SK-N-SH (cell line): ENCODE results near the gene CSTPP1. TPM values are rescaled to one million over a fixed set of nuclear protein-coding genes. Genes with fewer than 3 reads are reported as not detected.
A peak's percentile ranks its signal among the peaks of the same experiment; 100 is the strongest.
"Not testable (repeated sequence)": the region's sequence is repeated elsewhere in the genome, so short reads cannot be mapped to it uniquely, and the experiment has no call there.

Experiments used
- CTCF ChIA-PET: fragments of 300-600, 350-600 bp; formaldehyde crosslinking; extraction: SDS; loops from one replicate; lab custom pipeline; 2021; lab: Yijun Ruan, JAX
- POLR2A ChIA-PET: fragments of 350-600 bp; sonication (Branson Sonifier 250); formaldehyde crosslinking; extraction: SDS; loops from one replicate; lab custom pipeline; 2020; ENCODE audit warnings: antibody characterized with exemption, inconsistent platforms; lab: Yijun Ruan, JAX
- DNase-seq: peaks from one replicate; pipeline ENCODE4 v3.0.0; 2012
- H2AFZ ChIP-seq: fragments of 200-600 bp; sonication (generic); 2 replicates; pipeline ENCODE4 v1.8.1; 2016; ENCODE audit warnings: antibody characterized with exemption, mild to moderate bottlenecking, low read depth
- H3F3A ChIP-seq: fragments of 200-600 bp; sonication (generic); replicated peaks from 2 replicates; pipeline ENCODE3; 2016; ENCODE audit warnings: antibody characterized with exemption, mild to moderate bottlenecking; ENCODE audit not compliant: insufficient read depth
- H3K27ac ChIP-seq, 2 experiments: fragments of 200-500 bp in 1 of 2; fragments of 200-600 bp in 1 of 2; sonication (Bioruptor generic) in 1 of 2; sonication (generic), shearing (Covaris generic) in 1 of 2; 2 replicates each; pipeline versions ENCODE4 v1.5.1 to v1.6.1; 2014 to 2016; ENCODE audit warnings: low read depth in 2 of 2, inconsistent platforms in 1 of 2, low read length in 1 of 2, mild to moderate bottlenecking in 1 of 2, mixed read lengths in 1 of 2
- H3K27me3 ChIP-seq: fragments of 200-600 bp; sonication (generic), shearing (Covaris generic); 2 replicates; pipeline ENCODE4 v1.6.1; 2016; ENCODE audit warnings: mixed run types; ENCODE audit not compliant: insufficient read depth
- H3K36me3 ChIP-seq, 2 experiments: fragments of 200-500 bp in 1 of 2; fragments of 200-600 bp in 1 of 2; sonication (Bioruptor generic) in 1 of 2; sonication (generic) in 1 of 2; replicated peaks in 1 of 2; 2 replicates each; pipeline versions ENCODE3 to v1.5.1; 2014 to 2016; ENCODE audit warnings: low read length in 1 of 2, mild to moderate bottlenecking in 1 of 2; ENCODE audit not compliant: insufficient read depth in 2 of 2, control insufficient read depth in 1 of 2
- H3K4me1 ChIP-seq, 2 experiments: fragments of 200-500 bp in 1 of 2; fragments of 200-600 bp in 1 of 2; sonication (Bioruptor generic) in 1 of 2; sonication (generic), shearing (Covaris generic) in 1 of 2; 2 replicates each; pipeline versions ENCODE4 v1.5.1 to v1.6.1; 2014 to 2016; ENCODE audit warnings: low read depth in 1 of 2, low read length in 1 of 2, mixed run types in 1 of 2; ENCODE audit not compliant: insufficient read depth in 2 of 2, control insufficient read depth in 1 of 2
- H3K4me2 ChIP-seq: fragments of 200-600 bp; sonication (generic), shearing (Covaris generic); 2 replicates; pipeline ENCODE4 v1.6.1; 2017; ENCODE audit warnings: mixed run types
- H3K4me3 ChIP-seq, 2 experiments: fragments of 200-500 bp in 1 of 2; fragments of 200-600 bp in 1 of 2; sonication (Bioruptor generic) in 1 of 2; sonication (generic), shearing (Covaris generic) in 1 of 2; 2 replicates each; pipeline versions ENCODE4 v1.5.1 to v1.8.1; 2014 to 2016; ENCODE audit warnings: low read depth in 2 of 2, inconsistent platforms in 1 of 2, low read length in 1 of 2, mild to moderate bottlenecking in 1 of 2, mixed read lengths in 1 of 2, moderate library complexity in 1 of 2
- H3K79me2 ChIP-seq: fragments of 200-600 bp; sonication (generic); 2 replicates; pipeline ENCODE4 v1.8.1; 2017; ENCODE audit warnings: mild to moderate bottlenecking; ENCODE audit not compliant: insufficient read depth
- H3K9ac ChIP-seq: fragments of 200-600 bp; sonication (generic); 2 replicates; pipeline ENCODE4 v1.6.1; 2017; ENCODE audit warnings: mixed run types
- H3K9me2 ChIP-seq: fragments of 200-600 bp; sonication (generic); 2 replicates; pipeline ENCODE4 v1.6.1; 2017; ENCODE audit warnings: mixed run types
- H3K9me3 ChIP-seq: fragments of 200-600 bp; sonication (generic); 2 replicates; pipeline ENCODE4 v1.6.1; 2017; ENCODE audit warnings: mixed run types, mild to moderate bottlenecking, moderate library complexity
- H4K20me1 ChIP-seq: fragments of 200-600 bp; sonication (generic); 2 replicates; pipeline ENCODE4 v1.6.1; 2017; ENCODE audit warnings: mild to moderate bottlenecking, mixed run types; ENCODE audit not compliant: insufficient read depth
- FOSL2 ChIP-seq: IDR thresholded peaks from 2 replicates; pipeline ENCODE4 v1.4.0; 2012; ENCODE audit warnings: low read depth, mild to moderate bottlenecking, moderate library complexity, borderline replicate concordance
- FOXM1 ChIP-seq: IDR thresholded peaks from 2 replicates; pipeline ENCODE4 v1.4.0; 2012; ENCODE audit warnings: low read depth, mild to moderate bottlenecking
- GABPA ChIP-seq: IDR thresholded peaks from 2 replicates; pipeline ENCODE4 v1.4.0; 2012; ENCODE audit warnings: low read depth, mild to moderate bottlenecking
- NRF1 ChIP-seq: IDR thresholded peaks from 2 replicates; pipeline ENCODE4 v1.6.1; 2012; ENCODE audit warnings: low read depth, mild to moderate bottlenecking, low read length
- RCOR1 ChIP-seq: fragments of 150-350 bp; IDR thresholded peaks from 2 replicates; pipeline ENCODE4 v1.6.1; 2017; ENCODE audit warnings: antibody characterized with exemption, low read length
- SMC3 ChIP-seq: IDR thresholded peaks from 2 replicates; pipeline ENCODE4 v1.6.1; 2012; ENCODE audit warnings: low read depth, low read length, improper control_type of control experiment
- TAF1 ChIP-seq: IDR thresholded peaks from 2 replicates; pipeline ENCODE4 v1.6.1; 2012; ENCODE audit warnings: low read depth, mild to moderate bottlenecking, low read length, moderate library complexity, borderline replicate concordance
- TEAD4 ChIP-seq: IDR thresholded peaks from 2 replicates; pipeline ENCODE4 v1.4.0; 2012; ENCODE audit warnings: mild to moderate bottlenecking, borderline replicate concordance; ENCODE audit not compliant: insufficient read depth
- YY1 ChIP-seq: IDR thresholded peaks from 2 replicates; pipeline ENCODE4 v1.4.0; 2012; ENCODE audit warnings: low read depth, mild to moderate bottlenecking
- WGBS: methylation state at CpG from one replicate; pipeline ENCODE4 v1.1.6; 2017; ENCODE audit warnings: low lambda C conversion rate; 5-methylcytosine and 5-hydroxymethylcytosine counted together
- polyA plus RNA-seq, 3 experiments: library from polyadenylated mRNA; depleted of rRNA; stranded (reverse); fragments of >200 nt; gene quantifications; 2 replicates each; pipeline ENCODE4 v1.2.3, GENCODE V29; 2012
- TF ChIP-seq, protein P1 (sequence below): fragments of 150-350 bp; IDR thresholded peaks from 2 replicates; pipeline ENCODE4 v1.6.1; 2017; ENCODE audit warnings: antibody characterized with exemption, low read length, low read depth, borderline replicate concordance
- TF ChIP-seq, protein P2 (sequence below): IDR thresholded peaks from 2 replicates; pipeline ENCODE4 v1.4.0; 2012; ENCODE audit warnings: low read depth

Gene CSTPP1
- polyA plus RNA-seq, 1 of the 3 experiments (the other 2 are of a cell fraction) = 85.7 TPM

DNA sequence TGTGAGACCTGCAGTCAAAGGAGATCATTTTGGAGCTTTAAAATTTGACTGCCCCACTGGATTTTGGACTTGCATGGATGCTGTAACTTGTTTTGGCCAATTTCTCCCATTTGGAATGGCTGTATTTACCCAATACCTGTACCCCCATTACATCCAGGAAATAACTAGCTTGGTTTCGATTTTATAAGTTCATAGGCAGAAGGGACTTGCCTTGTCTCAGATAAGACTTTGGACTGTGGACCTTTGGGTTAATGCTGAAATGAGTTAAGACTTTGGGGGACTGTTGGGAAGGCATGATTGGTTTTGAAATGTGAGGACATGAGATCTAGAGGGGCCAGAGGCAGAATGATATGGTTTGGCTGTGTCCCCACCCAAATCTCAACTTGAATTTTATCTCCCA lies 7.9 kb upstream of the CSTPP1 start:
- POLR2A ChIA-PET, H3K4me1 ChIP-seq, H3K9me2 ChIP-seq, H3K36me3 ChIP-seq, H3K27ac ChIP-seq, H3F3A ChIP-seq, H3K9ac ChIP-seq, H2AFZ ChIP-seq, H4K20me1 ChIP-seq, H3K4me3 ChIP-seq, H3K27me3 ChIP-seq, H3K79me2 ChIP-seq, DNase-seq, H3K4me2 ChIP-seq, H3K9me3 ChIP-seq: not testable (repeated sequence)
- WGBS = 31% methylated on average over 1 of the region's 1 CpG
- CTCF ChIA-PET = interaction anchor here (0.9 to 3.6 kb wide), 2 partner anchors 9 to 225 kb away, joined by 3 to 17 read pairs; no protein-coding TSS in a partner anchor

DNA sequence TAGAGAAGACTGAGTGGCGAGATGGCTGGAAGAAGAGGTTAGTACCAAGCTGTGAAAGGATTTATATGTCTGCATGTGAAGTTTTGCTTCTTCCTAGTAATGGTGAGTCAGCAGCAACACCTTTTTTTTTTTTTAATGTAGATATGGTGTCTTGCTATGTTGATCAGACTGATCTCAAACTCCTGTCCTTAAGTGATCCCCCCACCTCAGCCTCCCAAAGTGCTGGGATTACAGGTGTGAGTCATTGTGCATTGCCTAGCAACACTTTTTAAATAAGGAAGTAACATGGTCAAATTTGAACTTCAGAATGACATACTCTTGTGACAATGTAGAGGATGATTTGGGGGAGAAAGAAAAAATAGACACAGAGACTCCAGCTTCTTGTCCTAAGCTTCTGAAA lies 6.5 kb upstream of the CSTPP1 start:
- 92% methylated on average over 1 of the region's 1 CpG for WGBS
- no peak for DNase-seq
- Histone ChIP-seq H4K20me1 (no peaks in the 10 kb centered on the region), H2AFZ (peak overlapping the region; percentile 74; the same call in 1 of the 2 replicates), H3F3A (peaks cover 3% of the 10 kb centered on the region), H3K36me3 (no peaks in the 10 kb centered on the region), H3K4me2 (0 out of 2 replicates have a peak overlapping the region, but pooled peaks have one; percentile 8), H3K9me2 (no peaks in the 10 kb centered on the region), H3K27ac (peak overlapping the region in 1 of 2 experiments; percentile 66; a peak in 2 of 4 replicates), H3K4me1 (no peaks in the 10 kb centered on the region), H3K9ac (peak overlapping the region; percentile 28; the same call in 1 of the 2 replicates), H3K27me3 (no peaks in the 10 kb centered on the region), H3K9me3 (no peaks in the 10 kb centered on the region), H3K79me2 (no peaks in the 10 kb centered on the region), H3K4me3 (no peak overlapping the region)
- CTCF ChIA-PET = interaction anchor here (1.1 to 3.6 kb wide), 2 partner anchors 210 to 223 kb away, joined by 3 to 17 read pairs; no protein-coding TSS in a partner anchor
- POLR2A ChIA-PET = no interaction called here
- TF ChIP-seq FOSL2 (peak; percentile 13; the same call in 1 of the 2 replicates), TAF1 (no peak)
- TF ChIP-seq, protein P1, sequence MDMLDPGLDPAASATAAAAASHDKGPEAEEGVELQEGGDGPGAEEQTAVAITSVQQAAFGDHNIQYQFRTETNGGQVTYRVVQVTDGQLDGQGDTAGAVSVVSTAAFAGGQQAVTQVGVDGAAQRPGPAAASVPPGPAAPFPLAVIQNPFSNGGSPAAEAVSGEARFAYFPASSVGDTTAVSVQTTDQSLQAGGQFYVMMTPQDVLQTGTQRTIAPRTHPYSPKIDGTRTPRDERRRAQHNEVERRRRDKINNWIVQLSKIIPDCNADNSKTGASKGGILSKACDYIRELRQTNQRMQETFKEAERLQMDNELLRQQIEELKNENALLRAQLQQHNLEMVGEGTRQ = no peak

DNA sequence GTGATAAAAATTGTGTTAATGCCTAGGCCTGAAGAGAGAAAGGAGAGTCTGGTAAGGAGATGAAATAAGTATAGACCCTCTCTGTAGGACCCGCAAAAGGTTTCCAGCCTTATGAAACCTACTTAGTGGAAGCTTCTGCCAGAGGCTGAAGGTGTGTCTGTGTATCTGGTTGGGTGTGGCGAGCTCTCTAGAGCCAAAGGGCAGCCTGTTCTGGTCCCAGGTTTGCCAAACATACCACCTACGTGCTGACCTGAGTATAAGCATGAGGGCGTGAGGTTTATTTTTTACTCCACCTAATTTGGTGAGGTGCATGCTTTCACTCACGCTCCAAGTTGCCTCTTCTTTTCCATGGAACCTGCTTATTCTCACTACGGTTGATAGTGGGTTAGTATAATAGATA lies 5.6 kb downstream of the CSTPP1 start:
- Histone ChIP-seq H3K4me2 (no peak overlapping the region), H3K27me3 (no peaks in the 10 kb centered on the region), H3K4me3 (no peak overlapping the region), H4K20me1 (no peaks in the 10 kb centered on the region), H3K9me2 (no peaks in the 10 kb centered on the region), H3F3A (peaks cover 13% of the 10 kb centered on the region), H3K9ac (no peak overlapping the region), H3K27ac (no peak overlapping the region), H2AFZ (no peak overlapping the region), H3K4me1 (peaks cover 0 to 7% of the 10 kb centered on the region in 2 experiments; a peak in 3 of 4 replicates), H3K79me2 (peaks cover 58% of the 10 kb centered on the region), H3K36me3 (peaks cover 16 to 21% of the 10 kb centered on the region in 2 experiments), H3K9me3 (no peaks in the 10 kb centered on the region)
- WGBS = 88% methylated on average over 6 of the region's 6 CpGs
- CTCF ChIA-PET = interaction anchor here (0.9 to 6.9 kb wide), 5 partner anchors 22 to 553 kb away, joined by 3 to 27 read pairs (median 3); no protein-coding TSS in a partner anchor
- no peak for TF ChIP-seq SMC3
- no peak for TF ChIP-seq YY1
- TF ChIP-seq, protein P2, sequence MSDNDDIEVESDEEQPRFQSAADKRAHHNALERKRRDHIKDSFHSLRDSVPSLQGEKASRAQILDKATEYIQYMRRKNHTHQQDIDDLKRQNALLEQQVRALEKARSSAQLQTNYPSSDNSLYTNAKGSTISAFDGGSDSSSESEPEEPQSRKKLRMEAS = no peak
- TF ChIP-seq TAF1 = no peak
- TF ChIP-seq RCOR1 = no peak
- TF ChIP-seq GABPA = no peak
- TF ChIP-seq TEAD4 = no peak
- no peak for TF ChIP-seq NRF1
- TF ChIP-seq, protein P1 = no peak
- TF ChIP-seq FOXM1 = no peak
- POLR2A ChIA-PET = no interaction called here
- DNase-seq = no peak
